K562 (cell line): ENCODE data around the gene MED29. TPM values are rescaled to one million over a fixed set of nuclear protein-coding genes. Genes with fewer than 3 reads are reported as not detected.

ENCODE experiments used
- AFF4 ChIP-seq: sonication (generic); formaldehyde crosslinking; IDR thresholded peaks from 2 replicates; pipeline ENCODE4 v1.8.0; 2023; ENCODE audit warnings: mild to moderate bottlenecking, missing genetic modification reagents
- BCOR ChIP-seq: fragments of 450-650 bp; IDR thresholded peaks from 2 replicates; pipeline ENCODE4 v1.6.1; 2016
- FOXM1 ChIP-seq, 2 experiments: fragments of 450-650 bp in 1 of 2; sonication (generic) in 1 of 2; formaldehyde crosslinking in 1 of 2; IDR thresholded peaks; 2 replicates each; pipeline versions ENCODE4 v1.6.1 to v1.9.0; 2017 to 2022; ENCODE audit warnings: low read depth in 2 of 2, mild to moderate bottlenecking in 2 of 2, missing genetic modification reagents in 1 of 2, moderate library complexity in 1 of 2
- FOXO4 ChIP-seq: fragments of 450-650 bp; formaldehyde crosslinking; IDR thresholded peaks from 2 replicates; pipeline ENCODE4 v1.4.0; 2020; ENCODE audit warnings: mild to moderate bottlenecking, moderate library complexity
- HINFP ChIP-seq: fragments of 450-650 bp; conservative IDR thresholded peaks from 2 replicates; pipeline ENCODE4 v1.6.1; 2016; ENCODE audit warnings: missing genetic modification characterization, low read depth, mild to moderate bottlenecking, control low read depth, missing compliant biosample characterization
- KLF16 ChIP-seq: IDR thresholded peaks from 2 replicates; pipeline ENCODE4 v1.6.1; 2016; ENCODE audit warnings: antibody characterized with exemption
- NR2F6 ChIP-seq: fragments of 450-650 bp; formaldehyde crosslinking; IDR thresholded peaks from 2 replicates; pipeline ENCODE4 v1.4.0; 2020; ENCODE audit warnings: mild to moderate bottlenecking
- PHF20 ChIP-seq: fragments of 450-650 bp; IDR thresholded peaks from 2 replicates; pipeline ENCODE4 v1.6.1; 2018; ENCODE audit not compliant: partially characterized antibody
- PHF8 ChIP-seq: fragments of 200-600 bp; sonication (generic); IDR thresholded peaks from 2 replicates; pipeline ENCODE4 v1.6.1; 2012; ENCODE audit warnings: mixed run types, mild to moderate bottlenecking, inconsistent platforms, low read length, moderate library complexity, borderline replicate concordance
- PYGO2 ChIP-seq: fragments of 450-650 bp; IDR thresholded peaks from 2 replicates; pipeline ENCODE4 v1.6.1; 2016; ENCODE audit warnings: mild to moderate bottlenecking, missing genetic modification characterization, moderate library complexity, missing compliant biosample characterization
- SLC30A9 ChIP-seq: fragments of 250-450 bp; sonication (Bioruptor Pico); IDR thresholded peaks from 2 replicates; pipeline ENCODE4 v1.8.0; 2022; ENCODE audit warnings: mild to moderate bottlenecking, moderate library complexity
- ZC3H11A ChIP-seq: IDR thresholded peaks from 2 replicates; pipeline ENCODE4 v1.6.1; 2012; ENCODE audit warnings: low read depth, low read length, improper control_type of control experiment
- ZNF24 ChIP-seq: fragments of 450-650 bp; IDR thresholded peaks from 2 replicates; pipeline ENCODE4 v1.6.1; 2016
- ZNF561 ChIP-seq: fragments of 450-650 bp; formaldehyde crosslinking; conservative IDR thresholded peaks from 2 replicates; pipeline ENCODE4 v1.4.0; 2020; ENCODE audit warnings: mild to moderate bottlenecking, moderate library complexity
- ZNF586 ChIP-seq: fragments of 450-650 bp; formaldehyde crosslinking; conservative IDR thresholded peaks from 2 replicates; pipeline ENCODE4 v1.4.0; 2020; ENCODE audit warnings: mild to moderate bottlenecking, moderate library complexity
- ZNF639 ChIP-seq, 2 experiments: fragments of 200-800 bp in 1 of 2; sonication (Bioruptor generic) in 1 of 2; sonication (generic) in 1 of 2; formaldehyde crosslinking in 1 of 2; IDR thresholded peaks in 1 of 2; conservative IDR thresholded peaks in 1 of 2; 2 replicates each; pipeline versions ENCODE4 v1.5.0 to v1.6.1; 2016 to 2020; ENCODE audit warnings: missing compliant biosample characterization in 1 of 2, missing genetic modification characterization in 1 of 2, missing genetic modification reagents in 1 of 2
- ZNF830 ChIP-seq: fragments of 250-450 bp; sonication (Bioruptor Pico); IDR thresholded peaks from 2 replicates; pipeline ENCODE4 v1.5.0; 2021; ENCODE audit warnings: mild to moderate bottlenecking
- polyA plus RNA-seq, 8 experiments: library from polyadenylated mRNA; depleted of rRNA in 4 of 8; stranded (reverse) in 5 of 8; unstranded in 3 of 8; fragments of >200 nt; fragmentation: Nextera tagmentation in 2 of 8; fragmentation: Illumina TruSeq in 1 of 8; extraction: Ambion mirVana in 2 of 8; extraction: Trizol in 1 of 8; gene quantifications; 2 replicates each; pipeline versions ENCODE4 v1.2.1 to v1.2.3, GENCODE V29; 2011 to 2014; ENCODE audit warnings: inconsistent platforms in 1 of 8, missing spikeins in 1 of 8
- total RNA-seq, 7 experiments: library from RNA; depleted of rRNA in 6 of 7; stranded (reverse); fragments of >200 nt in 6 of 7; fragmentation: Illumina TruSeq in 2 of 7; extraction: Trizol in 2 of 7; gene quantifications; 2 replicates each; pipeline versions ENCODE4 v1.2.1 to v1.2.3, GENCODE V29; 2011 to 2021; ENCODE audit warnings: low replicate concordance in 1 of 7

The MED29 gene
- total and polyA plus RNA-seq, 9 of the 15 experiments (the other 6 are each of a cell fraction or from before 2014, with no cell fraction given): 1.8 to 22.6 (median 12.4) TPM

GRCh38 chr19:39430675-39431593, 39.8 kb downstream of the MED29 start (continued):
- 0 out of 2 replicates have a peak, but pooled peaks have one; percentile 53 for TF ChIP-seq AFF4 (CRISPR knock-in tag)
- TF ChIP-seq HINFP (tag): 0 out of 2 replicates have a peak, but pooled peaks have one; percentile 10
- TF ChIP-seq ZNF639 (CRISPR knock-in tag; conservative IDR thresholded peaks at IDR 0.05 in 1 of 2, IDR thresholded peaks at IDR 0.05 in 1 of 2): peak in 1 of 2 experiments; percentile 66; a peak in 2 of 4 replicates
- TF ChIP-seq ZC3H11A: no peak
- 0 out of 2 replicates have a peak, but pooled peaks have one; percentile 38 for TF ChIP-seq ZNF24
- no peak for TF ChIP-seq PHF20
- no peak for TF ChIP-seq PYGO2 (tag)
- no peak for TF ChIP-seq FOXO4 (CRISPR knock-in tag)
- TF ChIP-seq FOXM1 (IDR thresholded peaks at IDR 0.05; ENCODE audit: low read depth): no peak
- TF ChIP-seq FOXM1 (CRISPR knock-in tag; IDR thresholded peaks at IDR 0.05; ENCODE audit: low read depth): no peak
- no peak for TF ChIP-seq NR2F6 (CRISPR knock-in tag)
- TF ChIP-seq BCOR: no peak
- no peak for TF ChIP-seq KLF16
- no peak for TF ChIP-seq ZNF586
- no peak for TF ChIP-seq ZNF830 (CRISPR knock-in tag)
- no peak; the same call in 1 of the 2 replicates for TF ChIP-seq PHF8
- no peak for TF ChIP-seq ZNF561 (CRISPR knock-in tag)
- no peak for TF ChIP-seq SLC30A9
